ENCODE measurements around the gene ELP4. TPM values are rescaled to one million over a fixed set of nuclear protein-coding genes. Genes with fewer than 3 reads are reported as not detected.

The ELP4 gene
- total and polyA plus RNA-seq, 2 donors (not counting 1 experiment from before 2014, with no cell fraction given), result 7.1 to 31.3 TPM

DNA sequence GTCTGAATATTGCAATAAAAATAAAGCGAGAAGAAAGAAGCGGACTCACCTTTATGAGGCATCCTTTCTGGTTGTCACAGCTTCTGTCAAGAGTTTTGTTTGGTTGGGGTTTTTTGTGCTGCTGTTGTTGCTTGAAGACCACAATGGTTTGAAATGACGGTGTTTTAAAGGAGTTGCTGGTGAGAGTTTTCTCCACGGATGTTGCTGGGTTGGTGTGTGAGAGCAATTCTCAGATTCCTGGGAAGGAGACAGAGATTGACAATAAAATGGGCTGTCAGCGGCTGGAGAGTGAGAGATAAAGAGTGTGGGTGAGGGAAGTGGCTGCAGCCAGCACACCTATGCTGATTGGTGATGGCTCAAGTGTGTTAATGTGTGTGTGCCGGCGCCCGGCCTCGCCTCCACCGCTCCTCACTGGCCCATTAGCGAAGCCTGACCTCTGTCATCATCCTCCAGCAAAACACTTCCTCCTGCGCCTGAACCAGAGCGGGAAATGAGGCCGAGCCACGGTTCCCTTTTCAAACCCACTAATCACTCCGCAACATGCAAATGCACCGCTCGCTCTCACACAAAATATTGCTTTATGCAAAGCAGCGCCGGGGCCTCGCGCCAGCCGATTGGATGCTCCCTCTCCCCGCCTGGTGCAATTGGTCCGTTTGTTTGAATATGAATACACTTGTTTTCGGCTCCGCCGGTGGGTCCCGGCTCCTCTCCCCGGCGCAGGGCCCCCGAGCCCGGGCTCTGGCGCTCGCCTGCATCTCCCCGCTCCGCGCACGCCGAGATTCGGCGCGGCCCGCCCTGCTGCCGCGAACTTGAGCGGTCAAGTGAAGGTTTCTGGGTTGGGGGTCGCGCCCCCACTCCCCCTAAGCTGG lies 301.4 kb downstream of the ELP4 start, which contains the start of gene PAX6:
TSS of gene PAX6 (minus strand) at position 544 of the 869 bp plus-strand sequence. CDS start 4,911 bp downstream, outside the sequence.
- H3K27ac ChIP-seq (ENCODE audit: low read length in 2 of 2), result no peak within 1 kb of the TSS

More for the DNA sequence above, 301.4 kb downstream of the ELP4 start, which contains the start of gene PAX6:
- peaks cover 3% of the 10 kb centered on the region for H3K9me3 Mint-ChIP-seq (ENCODE audit: insufficient read depth)
- Histone ChIP-seq H3K27me3 (replicated peaks in 1 of 4; ENCODE audit: control extremely low read depth in 1 of 4, control insufficient read depth in 3 of 4, insufficient read depth in 4 of 4, low read length in 3 of 4) (peaks cover 2 to 100% (median 85%) of the 10 kb centered on the region in 4 experiments), H3K4me1 (ENCODE audit: control insufficient read depth in 2 of 2, insufficient read depth in 2 of 2, low read length in 2 of 2) (peaks cover 66 to 89% of the 10 kb centered on the region in 2 donors), H3K36me3 (replicated peaks in 1 of 2; ENCODE audit: control extremely low read depth in 1 of 2, control insufficient read depth in 1 of 2, extremely low read depth in 1 of 2, insufficient read depth in 2 of 2, low read length in 1 of 2) (no peaks in the 10 kb centered on the region), H3K79me2 (ENCODE audit: control insufficient read depth, insufficient read depth, low read length) (no peaks in the 10 kb centered on the region), H3K4me3 (ENCODE audit: control extremely low read depth in 1 of 5, extremely low read depth in 1 of 5, insufficient read depth in 1 of 5, low read depth in 2 of 5, low read length in 4 of 5) (peak within 1 kb of the TSS in 3 of 5 experiments; percentile 36 to 63 (median 40)), H4K20me1 (ENCODE audit: control insufficient read depth, insufficient read depth, low read length, poor library complexity, severe bottlenecking) (no peaks in the 10 kb centered on the region), H3K9me3 (ENCODE audit: control extremely low read depth in 1 of 3, control insufficient read depth in 2 of 3, insufficient read depth in 1 of 3, low read length in 2 of 3) (peaks cover 3 to 75% (median 5%) of the 10 kb centered on the region in 3 donors), H3K9ac (ENCODE audit: low read length) (peak within 1 kb of the TSS; percentile 60), H3K4me2 (replicated peaks; ENCODE audit: low read depth, low read length, poor library complexity, severe bottlenecking) (peak within 1 kb of the TSS; percentile 90), H2AFZ (ENCODE audit: insufficient read depth, low read depth, low read length, poor library complexity, severe bottlenecking) (peak within 1 kb of the TSS; percentile 31)
- H3K4me3 Mint-ChIP-seq, result peak within 1 kb of the TSS; percentile 91
- intact Hi-C loops (cut with micrococcal nuclease), result no loop called here
- H3K4me1 Mint-ChIP-seq, result peaks cover 48% of the 10 kb centered on the region
- peak; percentile 80 for DNase-seq
- TF ChIP-seq EZH2 (IDR thresholded peaks at IDR 0.05; ENCODE audit: borderline replicate concordance, insufficient read depth, low read depth, low read length, poor library complexity, severe bottlenecking), result no peak
- TF ChIP-seq, protein P1, sequence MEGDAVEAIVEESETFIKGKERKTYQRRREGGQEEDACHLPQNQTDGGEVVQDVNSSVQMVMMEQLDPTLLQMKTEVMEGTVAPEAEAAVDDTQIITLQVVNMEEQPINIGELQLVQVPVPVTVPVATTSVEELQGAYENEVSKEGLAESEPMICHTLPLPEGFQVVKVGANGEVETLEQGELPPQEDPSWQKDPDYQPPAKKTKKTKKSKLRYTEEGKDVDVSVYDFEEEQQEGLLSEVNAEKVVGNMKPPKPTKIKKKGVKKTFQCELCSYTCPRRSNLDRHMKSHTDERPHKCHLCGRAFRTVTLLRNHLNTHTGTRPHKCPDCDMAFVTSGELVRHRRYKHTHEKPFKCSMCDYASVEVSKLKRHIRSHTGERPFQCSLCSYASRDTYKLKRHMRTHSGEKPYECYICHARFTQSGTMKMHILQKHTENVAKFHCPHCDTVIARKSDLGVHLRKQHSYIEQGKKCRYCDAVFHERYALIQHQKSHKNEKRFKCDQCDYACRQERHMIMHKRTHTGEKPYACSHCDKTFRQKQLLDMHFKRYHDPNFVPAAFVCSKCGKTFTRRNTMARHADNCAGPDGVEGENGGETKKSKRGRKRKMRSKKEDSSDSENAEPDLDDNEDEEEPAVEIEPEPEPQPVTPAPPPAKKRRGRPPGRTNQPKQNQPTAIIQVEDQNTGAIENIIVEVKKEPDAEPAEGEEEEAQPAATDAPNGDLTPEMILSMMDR (IDR thresholded peaks at IDR 0.05), result no peak
- ChIA-PET CTCF (no interaction called here), POLR2A (no interaction called here)
- H3K27ac Mint-ChIP-seq, result peak within 1 kb of the TSS; percentile 81
- peak; percentile 60 for ATAC-seq (ENCODE audit: low read depth)
- 5% methylated on average over 49 of the region's 49 CpGs for WGBS (ENCODE audit: insufficient coverage)
- peaks cover 66% of the 10 kb centered on the region for H3K27me3 Mint-ChIP-seq

All from B cell (primary cell).